Measurements from ENCODE around the gene RFK. TPM values are rescaled to one million over a fixed set of nuclear protein-coding genes. Genes with fewer than 3 reads are reported as not detected.

Gene RFK
- total RNA-seq, 2 donors from 2014 or later, result 16.5 to 17.4 TPM

DNA sequence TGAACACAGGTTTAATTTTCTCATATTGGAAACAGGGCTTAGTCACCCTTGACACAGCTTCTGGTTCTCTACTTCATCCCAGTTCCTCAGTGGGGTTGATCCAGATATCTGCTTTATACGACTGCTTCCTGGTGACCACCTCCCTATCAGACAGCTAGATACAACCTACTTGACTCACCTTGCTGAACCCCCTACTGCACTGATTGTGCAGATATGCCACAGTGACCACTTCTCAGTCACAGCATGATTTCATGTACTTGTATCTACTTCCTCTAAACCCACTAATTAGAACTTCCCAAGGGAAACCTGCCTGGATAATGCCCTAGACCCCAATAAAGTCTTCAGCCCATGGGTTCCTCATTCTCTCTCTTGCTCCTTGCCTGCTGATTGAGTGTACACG, 18.4 kb upstream of the RFK start:
- no peaks in the 10 kb centered on the region for H3K27me3 Mint-ChIP-seq (ENCODE audit: insufficient read depth)
- Histone ChIP-seq H3K27ac (ENCODE audit: low read depth, low read length) (no peak overlapping the region), H3K4me3 (ENCODE audit: low read length) (no peak overlapping the region), H3K9me3 (ENCODE audit: control insufficient read depth, low read length) (peaks cover 11% of the 10 kb centered on the region), H3K4me1 (ENCODE audit: control insufficient read depth, insufficient read depth, low read length) (no peaks in the 10 kb centered on the region), H3K36me3 (ENCODE audit: control insufficient read depth, insufficient read depth, low read length) (no peaks in the 10 kb centered on the region), H3K9ac (ENCODE audit: extremely low read depth, low read length, poor library complexity, severe bottlenecking) (no peak overlapping the region), H3K27me3 (ENCODE audit: control insufficient read depth, insufficient read depth, low read length, poor library complexity, severe bottlenecking) (no peaks in the 10 kb centered on the region)
- WGBS, 2 experiments (ENCODE audit: insufficient coverage in 1 of 2, insufficient read length in 1 of 2), result 67 to 86% methylated on average over 1 to 2 of the region's 2 CpGs
- TF ChIP-seq CTCF (conservative IDR thresholded peaks at IDR 0.05), result no peak
- no peaks in the 10 kb centered on the region for H3K36me3 Mint-ChIP-seq (ENCODE audit: low read depth)
- DNase-seq, result no peak
- H3K9me3 Mint-ChIP-seq, result peaks cover 2% of the 10 kb centered on the region
- no peak overlapping the region for H3K27ac Mint-ChIP-seq
- H3K4me1 Mint-ChIP-seq, result peaks cover 5% of the 10 kb centered on the region
- no peak overlapping the region for H3K4me3 Mint-ChIP-seq

GRCh38 chr9:76405868-76406267, 11.6 kb upstream of the RFK start:
- Histone ChIP-seq H3K4me3 (ENCODE audit: low read length) (no peak overlapping the region), H3K9me3 (ENCODE audit: control insufficient read depth, low read length) (no peaks in the 10 kb centered on the region), H3K9ac (ENCODE audit: extremely low read depth, low read length, poor library complexity, severe bottlenecking) (no peak overlapping the region), H3K27me3 (ENCODE audit: control insufficient read depth, insufficient read depth, low read length, poor library complexity, severe bottlenecking) (no peaks in the 10 kb centered on the region), H3K4me1 (ENCODE audit: control insufficient read depth, insufficient read depth, low read length) (no peaks in the 10 kb centered on the region), H3K27ac (ENCODE audit: low read depth, low read length) (no peak overlapping the region), H3K36me3 (ENCODE audit: control insufficient read depth, insufficient read depth, low read length) (no peaks in the 10 kb centered on the region)
- no peak for DNase-seq
- H3K4me3 Mint-ChIP-seq, result no peak overlapping the region
- no peaks in the 10 kb centered on the region for H3K36me3 Mint-ChIP-seq (ENCODE audit: low read depth)
- peaks cover 16% of the 10 kb centered on the region for H3K4me1 Mint-ChIP-seq
- no peak for TF ChIP-seq CTCF (conservative IDR thresholded peaks at IDR 0.05)
- H3K27ac Mint-ChIP-seq, result no peak overlapping the region
- no peaks in the 10 kb centered on the region for H3K27me3 Mint-ChIP-seq (ENCODE audit: insufficient read depth)
- H3K9me3 Mint-ChIP-seq, result no peaks in the 10 kb centered on the region

DNA sequence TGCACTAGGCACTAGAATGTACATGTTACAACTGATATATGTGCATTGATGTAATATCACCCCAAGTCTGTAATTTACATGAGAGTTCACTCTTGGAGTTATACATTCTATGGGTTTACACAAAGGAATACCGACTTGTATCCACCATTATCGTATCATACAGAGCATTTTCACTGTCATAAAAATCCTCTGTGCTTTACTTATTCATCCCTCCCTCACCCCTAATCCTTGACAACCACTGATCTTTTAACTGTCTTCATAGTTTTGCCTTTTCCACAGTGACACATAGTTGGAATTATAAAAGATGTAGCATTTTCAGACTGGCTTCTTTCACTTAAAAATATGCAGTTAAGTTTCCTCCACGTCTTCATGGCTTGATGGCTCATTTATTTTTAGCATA, 11.1 kb upstream of the RFK start:
- Histone ChIP-seq H3K4me1 (ENCODE audit: control insufficient read depth, insufficient read depth, low read length) (no peaks in the 10 kb centered on the region), H3K36me3 (ENCODE audit: control insufficient read depth, insufficient read depth, low read length) (no peaks in the 10 kb centered on the region), H3K9ac (ENCODE audit: extremely low read depth, low read length, poor library complexity, severe bottlenecking) (no peak overlapping the region), H3K9me3 (ENCODE audit: control insufficient read depth, low read length) (no peaks in the 10 kb centered on the region), H3K4me3 (ENCODE audit: low read length) (no peak overlapping the region), H3K27ac (ENCODE audit: low read depth, low read length) (no peak overlapping the region), H3K27me3 (ENCODE audit: control insufficient read depth, insufficient read depth, low read length, poor library complexity, severe bottlenecking) (no peaks in the 10 kb centered on the region)
- no peaks in the 10 kb centered on the region for H3K36me3 Mint-ChIP-seq (ENCODE audit: low read depth)
- no peak for DNase-seq
- H3K4me1 Mint-ChIP-seq, result peaks cover 19% of the 10 kb centered on the region
- 78 to 92% methylated on average over 2 to 3 of the region's 3 CpGs for WGBS, 2 experiments (ENCODE audit: insufficient coverage in 1 of 2, insufficient read length in 1 of 2)
- no peaks in the 10 kb centered on the region for H3K27me3 Mint-ChIP-seq (ENCODE audit: insufficient read depth)
- H3K4me3 Mint-ChIP-seq, result no peak overlapping the region
- no peaks in the 10 kb centered on the region for H3K9me3 Mint-ChIP-seq
- no peak for TF ChIP-seq CTCF (conservative IDR thresholded peaks at IDR 0.05)
- H3K27ac Mint-ChIP-seq, result no peak overlapping the region

Data from endodermal cell (in vitro differentiated cells).